Endothelial cell of umbilical vein (primary cell): ENCODE data around the gene PKHD1. TPM values are rescaled to one million over a fixed set of nuclear protein-coding genes. Genes with fewer than 3 reads are reported as not detected.

Source experiments
- BruUV-seq: library from RNA; stranded (reverse); fragments of 400-500 nt; replicated peaks from 2 replicates; lab custom pipeline; 2021; lab: Mats Ljungman, UMichigan
- CTCF ChIA-PET: fragments of 300-600, 350-600 bp; sonication (Branson Sonifier 250); formaldehyde crosslinking; loops from one replicate; lab custom pipeline; 2021; ENCODE audit warnings: antibody characterized with exemption, inconsistent platforms; lab: Charles Lee
- POLR2A ChIA-PET: fragments of 300-600, 350-600 bp; sonication (Branson Sonifier 250); formaldehyde crosslinking; loops from one replicate; lab custom pipeline; 2021; ENCODE audit warnings: antibody characterized with exemption, inconsistent platforms; lab: Charles Lee
- DNase-seq: peaks from one replicate; pipeline ENCODE4 v3.0.0-alpha.2; 2011; ENCODE audit warnings: low read depth, low spot score
- FAIRE-seq: peaks from 2 replicates; lab custom pipeline; 2011; peaks lifted over from hg19 to GRCh38; lab: Jason Lieb, UNC
- H2AFZ ChIP-seq: 2 replicates; pipeline ENCODE4 v1.6.0; 2012; ENCODE audit warnings: low read depth, low read length, control low read depth, inconsistent platforms
- H3K27ac ChIP-seq: 2 replicates; pipeline ENCODE4 v1.5.1; 2011; ENCODE audit warnings: low read depth, mild to moderate bottlenecking, control low read depth, low read length, moderate library complexity; ENCODE audit not compliant: insufficient read depth
- H3K27me3 ChIP-seq, 2 experiments: 2 replicates each; pipeline versions ENCODE4 v1.6.0 to v1.6.1; 2011; ENCODE audit warnings: low read length in 2 of 2, mixed read lengths in 1 of 2; ENCODE audit not compliant: control insufficient read depth in 2 of 2, insufficient read depth in 2 of 2
- H3K36me3 ChIP-seq, 2 experiments: 2 replicates in 1 of 2; 3 replicates in 1 of 2; pipeline ENCODE4 v1.5.1; 2011; ENCODE audit warnings: low read length in 2 of 2, mild to moderate bottlenecking in 1 of 2, moderate library complexity in 1 of 2; ENCODE audit not compliant: control insufficient read depth in 2 of 2, insufficient read depth in 2 of 2; ENCODE audit errors: extremely low read depth in 1 of 2
- H3K4me1 ChIP-seq: 3 replicates; pipeline ENCODE4 v1.5.1; 2011; ENCODE audit warnings: mild to moderate bottlenecking, low read length; ENCODE audit not compliant: control insufficient read depth, insufficient read depth; ENCODE audit errors: extremely low read depth
- H3K4me2 ChIP-seq: 2 replicates; pipeline ENCODE4 v1.6.1; 2011; ENCODE audit warnings: low read length, control low read depth, mixed read lengths; ENCODE audit not compliant: insufficient read depth
- H3K4me3 ChIP-seq, 3 experiments: fragments of 200-600 bp in 1 of 3; sonication (generic), shearing (Covaris generic) in 1 of 3; replicated peaks in 1 of 3; 2 replicates each; pipeline ENCODE4 v1.5.1; 2011 to 2016; ENCODE audit warnings: control low read depth in 3 of 3, low read length in 3 of 3, mild to moderate bottlenecking in 2 of 3, inconsistent platforms in 1 of 3, low read depth in 1 of 3, moderate library complexity in 1 of 3; ENCODE audit not compliant: insufficient read depth in 1 of 3
- H3K79me2 ChIP-seq: 2 replicates; pipeline ENCODE4 v1.6.0; 2012; ENCODE audit warnings: low read length, inconsistent platforms; ENCODE audit not compliant: control insufficient read depth, insufficient read depth
- H3K9ac ChIP-seq: replicated peaks from 2 replicates; pipeline ENCODE3; 2011; ENCODE audit warnings: low read length, control low read depth; ENCODE audit not compliant: insufficient read depth; ENCODE audit errors: extremely low read depth
- H3K9me1 ChIP-seq: replicated peaks from 3 replicates; pipeline ENCODE4 v1.6.0; 2011; ENCODE audit warnings: mild to moderate bottlenecking, low read length; ENCODE audit not compliant: control insufficient read depth, insufficient read depth; ENCODE audit errors: extremely low read depth
- H3K9me3 ChIP-seq: replicated peaks from 2 replicates; pipeline ENCODE4 v1.5.1; 2012; ENCODE audit warnings: low read length, inconsistent platforms; ENCODE audit not compliant: control insufficient read depth, insufficient read depth
- H4K20me1 ChIP-seq: replicated peaks from 2 replicates; pipeline ENCODE3; 2011; ENCODE audit warnings: mild to moderate bottlenecking, low read length; ENCODE audit not compliant: control insufficient read depth, insufficient read depth; ENCODE audit errors: extremely low read depth
- CTCF ChIP-seq, 2 donors: IDR thresholded peaks; 1 replicate in 1 of 2; 2 replicates in 1 of 2; pipeline ENCODE4 v1.5.1; 2011; ENCODE audit warnings: low read length in 2 of 2, mild to moderate bottlenecking in 2 of 2, moderate library complexity in 2 of 2, control low read depth in 1 of 2, inconsistent platforms in 1 of 2, low read depth in 1 of 2; ENCODE audit not compliant: insufficient read depth in 1 of 2; ENCODE audit errors: extremely low read depth in 1 of 2
- EZH2 ChIP-seq: IDR thresholded peaks from 2 replicates; pipeline ENCODE4 v1.6.1; 2012; ENCODE audit warnings: borderline replicate concordance, low read depth, mild to moderate bottlenecking, moderate library complexity, low read length, inconsistent platforms; ENCODE audit not compliant: severe bottlenecking
- FOS ChIP-seq: IDR thresholded peaks from 2 replicates; pipeline ENCODE4 v1.6.1; 2011; ENCODE audit warnings: mild to moderate bottlenecking, low read length, moderate library complexity, borderline replicate concordance; ENCODE audit not compliant: insufficient read depth
- GATA2 ChIP-seq: IDR thresholded peaks from 2 replicates; pipeline ENCODE4 v1.7.0; 2011; ENCODE audit warnings: low read depth, mild to moderate bottlenecking, moderate library complexity, mixed read lengths, low read length; ENCODE audit not compliant: insufficient read length, insufficient read depth
- JUN ChIP-seq: IDR thresholded peaks from 2 replicates; pipeline ENCODE4 v1.6.1; 2011; ENCODE audit warnings: borderline replicate concordance, low read depth; ENCODE audit not compliant: insufficient read length, insufficient read depth
- MAX ChIP-seq: IDR thresholded peaks from 2 replicates; pipeline ENCODE4 v1.6.1; 2011; ENCODE audit not compliant: insufficient read depth, insufficient read length
- MYC ChIP-seq: IDR thresholded peaks from one replicate; pipeline ENCODE4 v1.6.1; 2011; ENCODE audit warnings: mild to moderate bottlenecking, low read depth, low read length
- POLR2A ChIP-seq: IDR thresholded peaks from 2 replicates; pipeline ENCODE4 v1.6.1; 2012; ENCODE audit warnings: low read depth, mild to moderate bottlenecking, control low read depth, low read length
- POLR2AphosphoS5 ChIP-seq: IDR thresholded peaks from 2 replicates; pipeline ENCODE4 v1.6.1; 2012; ENCODE audit warnings: low read depth, mild to moderate bottlenecking, control low read depth, low read length, moderate library complexity; ENCODE audit not compliant: insufficient read depth
- dilution Hi-C: fragments of 300-500 bp; cut with MboI; formaldehyde crosslinking; loops from one replicate; pipeline ENCODE4 v1.15.0; 2019; ENCODE audit warnings: low sequenced_read_pairs; ENCODE audit not compliant: extremely low pct_ligation_motif_present
- intact Hi-C: fragments of 100-400 bp; cut with micrococcal nuclease; formaldehyde crosslinking; loops from one replicate; pipeline ENCODE4 v1.10.0; 2022
- polyA plus RNA-seq, 4 experiments: library from polyadenylated mRNA; depleted of rRNA in 3 of 4; stranded (reverse) in 3 of 4; unstranded in 1 of 4; fragments of >200 nt; gene quantifications; 2 replicates each; pipeline versions ENCODE4 v1.2.1 to v1.2.3, GENCODE V29; 2011 to 2012; ENCODE audit warnings: missing spikeins in 1 of 4
- total RNA-seq: library from RNA; stranded (reverse); gene quantifications from 2 replicates; pipeline ENCODE4 v1.2.3, GENCODE V29; 2021

The PKHD1 gene
- total and polyA plus RNA-seq, 2 donors (not counting 3 experiments of a cell fraction or from before 2014, with no cell fraction given) = not detected

GRCh38 chr6:51569594-51569993, 517.8 kb downstream of the PKHD1 start:
- H3K4me3 ChIP-seq = no peak overlapping the region
- no peak overlapping the region for H2AFZ ChIP-seq
- intact Hi-C loops (no loop called here), dilution Hi-C loops (no loop called here)
- no peaks in the 10 kb centered on the region for H3K9me1 ChIP-seq
- FAIRE-seq = no peak
- H3K36me3 ChIP-seq = no peaks in the 10 kb centered on the region
- H3K27ac ChIP-seq = no peak overlapping the region
- H3K27me3 ChIP-seq = no peaks in the 10 kb centered on the region
- peaks cover 4% of the 10 kb centered on the region for H3K9me3 ChIP-seq
- no peak for DNase-seq
- ChIA-PET POLR2A (no interaction called here), CTCF (no interaction called here)
- H3K9ac ChIP-seq = no peak overlapping the region
- no TSS peak for BruUV-seq
- no peaks in the 10 kb centered on the region for H4K20me1 ChIP-seq
- no peaks in the 10 kb centered on the region for H3K79me2 ChIP-seq
- H3K4me1 ChIP-seq = no peaks in the 10 kb centered on the region
- TF ChIP-seq MAX = no peak
- TF ChIP-seq CTCF (IDR thresholded peaks at IDR 0.05; ENCODE audit: extremely low read depth in 1 of 2, insufficient read depth in 1 of 2, low read depth in 1 of 2, low read length in 2 of 2) = no peak
- no peak for TF ChIP-seq JUN
- TF ChIP-seq GATA2 = no peak
- TF ChIP-seq POLR2AphosphoS5 = no peak
- TF ChIP-seq MYC = no peak
- no peak for TF ChIP-seq FOS
- no peak for TF ChIP-seq EZH2
- TF ChIP-seq POLR2A = no peak
- no peak overlapping the region for H3K4me2 ChIP-seq
